BJ (cell line): ENCODE results near the gene SH3BP5L. TPM values are rescaled to one million over a fixed set of nuclear protein-coding genes. Genes with fewer than 3 reads are reported as not detected.

ENCODE experiments used
- CTCF ChIA-PET: fragments of 350-600 bp; formaldehyde crosslinking; extraction: SDS; loops from one replicate; lab custom pipeline; 2021; ENCODE audit warnings: antibody characterized with exemption, inconsistent platforms; lab: Yijun Ruan, JAX
- POLR2A ChIA-PET: fragments of 300-600 bp; sonication (Branson Sonifier 250); formaldehyde crosslinking; extraction: SDS; loops from one replicate; lab custom pipeline; 2021; ENCODE audit warnings: antibody characterized with exemption; lab: Charles Lee
- DNase-seq: peaks from one replicate; pipeline ENCODE4 v3.0.0-alpha.2; 2011; ENCODE audit warnings: low read depth
- H3K27me3 ChIP-seq: 2 replicates; pipeline ENCODE4 v1.6.0; 2011; ENCODE audit warnings: low read length; ENCODE audit not compliant: control insufficient read depth, insufficient read depth
- H3K36me3 ChIP-seq: 2 replicates; pipeline ENCODE4 v1.5.1; 2011; ENCODE audit warnings: low read length; ENCODE audit not compliant: control insufficient read depth, insufficient read depth
- H3K4me3 ChIP-seq: 2 replicates; pipeline ENCODE4 v1.5.1; 2011; ENCODE audit warnings: low read depth, mild to moderate bottlenecking, control low read depth, low read length
- polyA minus RNA-seq: library from RNA; depleted of rRNA, polyadenylated mRNA; stranded (reverse); fragments of >200 nt; gene quantifications from 2 replicates; pipeline ENCODE4 v1.2.3, GENCODE V29; 2011; rRNA and poly(A)+ RNA removed
- polyA plus RNA-seq: library from polyadenylated mRNA; depleted of rRNA; stranded (reverse); fragments of >200 nt; gene quantifications from 2 replicates; pipeline ENCODE4 v1.2.3, GENCODE V29; 2011; rRNA removed
- TF ChIP-seq, protein P1 (sequence below): IDR thresholded peaks from 2 replicates; pipeline ENCODE4 v1.5.1; 2011; ENCODE audit warnings: low read depth, mild to moderate bottlenecking, control low read depth, inconsistent platforms, low read length, moderate library complexity; ENCODE audit not compliant: insufficient read depth

SH3BP5L gene
- polyA plus RNA-seq (23.2 and 32.5 TPM in 2 replicates), polyA minus RNA-seq (18.2 and 26.6 TPM in 2 replicates)

DNA sequence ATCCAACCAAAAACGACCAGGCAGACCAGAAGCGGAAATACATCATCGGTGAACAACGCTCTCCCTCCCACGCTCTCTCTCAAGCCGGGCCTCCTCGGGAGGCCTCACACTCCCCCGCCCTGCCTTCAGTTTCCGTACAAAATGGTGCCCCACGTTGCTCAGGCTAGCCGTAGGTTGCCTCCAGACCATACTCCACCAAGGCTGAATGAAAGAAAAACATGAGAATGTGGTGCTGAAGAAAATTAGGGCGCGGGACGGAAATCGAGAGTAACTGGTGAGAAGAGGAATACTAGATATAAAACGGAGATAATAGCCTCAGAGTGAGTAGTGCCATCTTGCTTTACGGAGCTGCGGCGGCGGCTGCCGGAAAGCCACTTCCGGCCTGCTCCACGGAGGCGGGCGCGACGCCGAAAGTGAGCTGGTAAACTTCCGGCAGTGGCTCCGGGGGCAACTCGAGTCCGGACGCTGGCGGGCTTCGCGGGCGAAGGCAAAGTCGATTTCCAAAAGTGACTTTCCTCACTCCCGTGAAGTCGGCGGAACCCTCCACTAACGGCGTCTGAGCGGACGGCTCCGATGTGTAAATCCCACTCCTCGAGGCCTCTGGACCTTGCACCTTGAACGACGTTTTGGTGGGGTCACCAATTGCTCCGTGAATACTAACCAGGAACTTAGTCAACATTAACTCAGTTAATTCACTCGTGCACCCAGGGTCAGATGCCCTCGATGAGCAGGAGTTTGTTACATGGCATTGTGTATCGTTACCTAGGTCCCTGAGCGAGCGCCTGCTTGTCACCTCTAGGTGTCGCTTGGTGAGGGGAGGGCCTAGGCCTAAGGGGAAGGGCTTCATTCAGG lies at the start of gene SH3BP5L:
TSS of gene SH3BP5L (minus strand) at position 7 of the 852 bp plus-strand sequence. CDS start 980 bp downstream, outside the sequence.
- no peaks in the 10 kb centered on the region for H3K27me3 ChIP-seq
- ChIA-PET POLR2A (no interaction called here), CTCF (interaction anchor here (1.2 to 3.4 kb wide), 3 partner anchors 12 to 36 kb away, joined by 3 to 21 read pairs (median 4); partner anchors contain the start of gene ZNF672)
- TF ChIP-seq, protein P1, sequence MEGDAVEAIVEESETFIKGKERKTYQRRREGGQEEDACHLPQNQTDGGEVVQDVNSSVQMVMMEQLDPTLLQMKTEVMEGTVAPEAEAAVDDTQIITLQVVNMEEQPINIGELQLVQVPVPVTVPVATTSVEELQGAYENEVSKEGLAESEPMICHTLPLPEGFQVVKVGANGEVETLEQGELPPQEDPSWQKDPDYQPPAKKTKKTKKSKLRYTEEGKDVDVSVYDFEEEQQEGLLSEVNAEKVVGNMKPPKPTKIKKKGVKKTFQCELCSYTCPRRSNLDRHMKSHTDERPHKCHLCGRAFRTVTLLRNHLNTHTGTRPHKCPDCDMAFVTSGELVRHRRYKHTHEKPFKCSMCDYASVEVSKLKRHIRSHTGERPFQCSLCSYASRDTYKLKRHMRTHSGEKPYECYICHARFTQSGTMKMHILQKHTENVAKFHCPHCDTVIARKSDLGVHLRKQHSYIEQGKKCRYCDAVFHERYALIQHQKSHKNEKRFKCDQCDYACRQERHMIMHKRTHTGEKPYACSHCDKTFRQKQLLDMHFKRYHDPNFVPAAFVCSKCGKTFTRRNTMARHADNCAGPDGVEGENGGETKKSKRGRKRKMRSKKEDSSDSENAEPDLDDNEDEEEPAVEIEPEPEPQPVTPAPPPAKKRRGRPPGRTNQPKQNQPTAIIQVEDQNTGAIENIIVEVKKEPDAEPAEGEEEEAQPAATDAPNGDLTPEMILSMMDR: peak; percentile 76
- DNase-seq: peak; percentile 72
- H3K4me3 ChIP-seq: peak within 1 kb of the TSS; percentile 69
- H3K36me3 ChIP-seq: no peaks in the 10 kb centered on the region; the same call in 1 of the 2 replicates

DNA sequence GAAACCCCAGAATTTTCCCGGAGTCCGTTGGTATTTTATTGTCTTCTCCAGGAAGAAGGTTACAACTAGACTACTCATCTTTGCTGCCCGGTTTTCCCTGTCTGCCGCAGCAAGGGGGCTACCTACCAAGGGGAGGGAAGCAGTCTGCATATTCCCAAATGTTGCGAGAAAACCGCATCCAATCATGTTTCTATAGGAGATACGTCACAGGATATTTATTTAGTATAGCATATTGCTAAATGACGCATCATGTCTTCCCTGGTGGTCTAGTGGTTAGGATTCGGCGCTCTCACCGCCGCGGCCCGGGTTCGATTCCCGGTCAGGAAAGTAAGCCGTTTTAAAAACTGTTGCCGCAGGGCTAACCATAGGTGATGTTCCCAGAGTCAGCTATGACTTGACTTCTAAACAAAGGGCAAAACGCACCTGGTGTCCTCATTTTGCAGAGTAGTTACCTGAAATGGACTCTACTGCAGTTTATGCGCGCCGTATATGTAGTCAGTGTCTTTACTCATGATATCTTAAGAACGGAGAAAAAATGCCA lies 48.3 kb upstream of the SH3BP5L start:
- Histone ChIP-seq H3K27me3 (no peaks in the 10 kb centered on the region), H3K36me3 (no peaks in the 10 kb centered on the region), H3K4me3 (peak overlapping the region; percentile 36)
- POLR2A ChIA-PET: no interaction called here
- DNase-seq: no peak
- TF ChIP-seq, protein P1: no peak
- CTCF ChIA-PET: interaction anchor here (1.1 to 3.2 kb wide), 4 partner anchors 8 to 16 kb away, joined by 3 to 9 read pairs (median 4); partner anchors contain the start of gene ZNF692

DNA sequence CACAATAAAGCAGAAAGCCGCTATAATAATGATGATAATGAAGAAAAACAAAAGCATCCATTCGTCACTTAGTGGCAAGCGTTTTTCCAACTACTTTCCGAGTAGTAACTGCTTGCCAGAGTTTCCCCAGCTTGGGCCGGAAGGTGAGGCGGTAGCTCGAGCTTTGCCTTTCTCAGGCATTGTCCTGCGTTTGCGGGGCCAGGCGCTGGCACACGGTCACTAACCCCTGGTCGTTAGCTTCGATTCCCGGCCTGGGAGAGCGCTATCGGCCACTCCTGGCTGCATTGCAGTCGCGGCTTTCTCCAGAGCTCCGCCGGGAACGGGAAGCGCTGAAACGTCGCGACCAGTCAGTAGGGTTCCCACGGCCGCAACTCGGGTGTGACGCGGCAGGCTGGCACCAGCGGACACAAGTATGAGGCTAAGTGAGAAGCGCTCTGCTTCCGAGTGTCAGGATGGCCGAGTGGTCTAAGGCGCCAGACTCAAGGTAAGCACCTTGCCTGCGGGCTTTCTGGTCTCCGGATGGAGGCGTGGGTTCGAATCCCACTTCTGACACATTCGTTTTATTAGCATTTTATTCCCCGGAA lies 47.8 kb upstream of the SH3BP5L start:
- DNase-seq: peak; percentile 87
- ChIA-PET CTCF (interaction anchor here (0.5 to 3.2 kb wide), 5 partner anchors 11 to 32 kb away, joined by 3 to 9 read pairs (median 5); partner anchors contain the start of gene ZNF692), POLR2A (interaction anchor here (0.6 kb wide), 1 partner anchor 170 kb away, joined by 3 read pairs; no protein-coding TSS in a partner anchor)
- Histone ChIP-seq H3K4me3 (peak overlapping the region; percentile 49), H3K36me3 (no peaks in the 10 kb centered on the region), H3K27me3 (no peaks in the 10 kb centered on the region)
- TF ChIP-seq, protein P1: peak; percentile 13; the same call in 1 of the 2 replicates

DNA sequence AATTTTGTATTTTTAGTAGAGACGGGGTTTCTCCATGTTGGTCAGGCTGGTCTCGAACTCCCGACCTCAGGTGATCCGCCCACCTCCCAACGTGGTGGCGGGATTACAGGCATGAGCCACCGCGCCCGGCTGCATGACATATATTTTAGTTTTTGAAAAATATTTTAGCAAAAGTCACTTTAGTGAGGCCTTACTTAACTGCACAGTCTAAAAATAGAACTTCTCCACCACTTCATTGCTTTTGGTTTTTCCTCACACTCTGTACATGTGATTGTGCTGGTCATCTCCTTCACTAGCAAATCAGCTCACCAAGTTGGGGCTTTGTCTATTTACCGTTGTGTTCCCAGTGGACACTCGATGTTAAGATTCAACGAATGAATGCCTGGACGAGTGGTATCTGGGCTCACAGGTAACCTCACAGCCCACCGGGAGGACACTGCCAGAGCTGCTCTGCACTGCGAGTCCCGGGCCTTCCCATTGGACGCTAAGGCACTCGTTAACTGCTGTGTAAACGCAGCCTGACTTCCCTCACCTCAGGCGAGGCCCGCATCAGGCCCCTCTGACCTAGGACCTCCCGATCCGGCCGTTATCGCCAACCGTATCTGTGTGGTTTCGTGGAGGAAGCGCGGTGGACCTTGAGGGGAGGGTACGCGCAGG lies 47.2 kb upstream of the SH3BP5L start:
- Histone ChIP-seq H3K27me3 (no peaks in the 10 kb centered on the region), H3K4me3 (peak overlapping the region; percentile 49), H3K36me3 (no peaks in the 10 kb centered on the region)
- POLR2A ChIA-PET: interaction anchor here (0.6 kb wide), 1 partner anchor 169 kb away, joined by 3 read pairs; no protein-coding TSS in a partner anchor
- CTCF ChIA-PET: interaction anchor here (0.5 to 3.2 kb wide), 4 partner anchors 12 to 31 kb away, joined by 3 to 9 read pairs (median 6); partner anchors contain the start of gene ZNF692
- no peak for DNase-seq
- TF ChIP-seq, protein P1: no peak
